ENCODE data around the gene CST2.
"Not testable (repeated sequence)": the region's sequence is repeated elsewhere in the genome, so short reads cannot be mapped to it uniquely, and the experiment has no call there.

The CST2 gene

DNA sequence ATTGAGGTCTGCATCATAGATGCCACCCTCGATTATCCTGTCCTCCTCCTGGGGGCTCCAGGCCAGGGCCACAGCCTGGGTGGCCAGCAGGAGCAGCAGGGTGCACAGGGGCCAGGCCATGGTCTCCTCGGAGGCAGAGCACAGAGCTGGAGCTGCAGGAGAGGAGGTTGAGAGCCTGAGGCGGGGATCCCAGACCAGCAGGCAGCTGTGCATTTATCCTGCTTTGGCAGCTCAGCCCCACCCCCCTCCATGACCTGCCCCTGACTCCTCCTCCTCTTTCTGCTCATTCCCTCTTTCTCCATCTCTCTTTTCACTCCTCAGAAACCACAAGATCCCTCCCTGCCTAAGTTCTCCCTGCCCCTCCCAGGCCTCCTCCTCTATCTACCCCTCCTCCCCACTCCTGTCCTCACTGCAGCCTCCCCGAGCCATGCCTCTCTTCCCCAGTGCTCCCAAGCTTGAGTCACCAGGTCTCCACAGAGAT, at the start of gene CST2:
TSS of gene CST2 (minus strand) at position 189 of the 481 bp plus-strand sequence. CDS start at position 120, 69 bp downstream.
- DNase-seq = no peak

- no peak for DNase-seq
Observed at GRCh38 chr20:23875606-23876237, 49.2 kb upstream of the CST2 start.

DNA sequence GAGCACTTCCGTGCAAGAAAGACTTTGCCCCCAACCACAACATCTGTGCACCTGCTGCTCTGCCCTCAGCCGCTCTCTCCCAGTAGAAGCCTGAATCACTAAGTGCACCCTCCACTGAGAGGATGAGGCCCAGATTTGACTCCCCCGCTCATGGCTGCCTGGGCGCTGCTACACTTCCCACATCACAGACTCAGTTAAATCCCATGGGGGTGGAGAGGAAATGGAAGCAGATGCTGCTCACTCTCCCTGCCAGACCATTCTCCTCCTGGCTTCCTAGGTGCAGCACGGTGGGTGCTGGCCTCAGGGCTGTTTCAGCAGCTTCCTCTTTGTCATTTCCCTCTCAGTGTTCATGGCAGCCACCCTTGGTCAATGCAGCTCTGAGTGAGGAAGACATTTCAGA, 48.2 kb upstream of the CST2 start:
- no peak for DNase-seq

- DNase-seq = no peak
Observed at GRCh38 chr20:23873370-23874015, 47.0 kb upstream of the CST2 start.

GRCh38 chr20:23872065-23872464, 45.5 kb upstream of the CST2 start:
- DNase-seq = no peak

DNA sequence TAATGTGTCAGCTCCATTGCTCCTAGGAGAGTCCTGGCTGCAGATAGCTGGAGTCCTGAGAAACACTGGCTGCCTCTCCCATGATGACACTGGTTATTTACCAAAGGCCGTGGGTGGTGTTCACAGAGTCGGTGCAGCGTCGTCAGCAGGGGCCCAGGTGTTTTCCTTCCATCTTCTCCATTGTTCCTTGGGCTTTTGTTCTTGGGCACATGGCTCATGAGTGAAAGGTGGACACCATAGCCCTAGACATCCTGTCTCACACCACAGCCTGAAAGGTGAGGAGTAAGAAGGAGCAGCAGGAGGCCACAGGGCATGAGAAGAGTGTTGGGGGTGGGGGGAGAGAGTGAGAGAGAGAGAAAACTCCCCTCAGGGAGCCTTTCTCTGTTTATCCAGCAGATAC, 43.9 kb upstream of the CST2 start:
- DNase-seq = no peak

DNA sequence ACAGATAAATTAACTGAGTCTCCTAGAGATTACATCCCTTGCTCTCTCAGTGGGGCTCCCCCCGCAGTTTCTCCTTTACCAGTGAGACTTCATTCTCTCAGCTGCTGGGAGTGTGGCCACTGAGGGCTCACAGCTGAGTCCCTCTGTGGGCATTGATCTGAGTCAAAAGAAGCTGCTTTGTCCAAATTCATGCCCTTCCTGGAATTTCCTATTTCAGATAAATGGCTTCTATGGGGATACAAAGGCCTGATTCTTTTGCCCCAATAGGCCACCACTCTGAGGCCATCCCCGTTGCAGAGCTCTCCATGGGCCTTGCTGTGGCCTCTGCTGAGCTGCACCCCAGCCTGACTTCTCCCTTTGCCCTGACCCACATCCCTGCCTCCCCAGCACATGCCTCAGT, 43.0 kb upstream of the CST2 start:
- no peak for DNase-seq

DNA sequence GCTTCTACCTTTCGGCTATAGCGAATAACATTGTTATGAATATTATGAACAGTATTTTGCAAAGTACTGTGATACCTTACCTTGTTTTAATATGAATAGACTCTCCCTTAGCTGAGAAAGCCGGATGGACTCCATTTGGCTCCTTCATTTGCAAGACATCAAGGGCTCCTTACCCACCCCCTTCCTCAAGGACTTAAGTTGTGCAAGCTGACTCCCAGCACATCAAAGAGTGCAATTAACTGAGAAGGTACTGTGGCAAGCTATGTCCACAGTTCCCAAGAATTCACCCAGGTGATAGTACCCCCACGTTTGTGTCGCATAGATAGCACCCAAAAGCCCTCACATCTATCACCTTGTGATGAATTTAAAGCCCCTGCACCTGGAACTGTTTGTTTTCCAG, 41.8 kb upstream of the CST2 start:
- no peak for DNase-seq

DNA sequence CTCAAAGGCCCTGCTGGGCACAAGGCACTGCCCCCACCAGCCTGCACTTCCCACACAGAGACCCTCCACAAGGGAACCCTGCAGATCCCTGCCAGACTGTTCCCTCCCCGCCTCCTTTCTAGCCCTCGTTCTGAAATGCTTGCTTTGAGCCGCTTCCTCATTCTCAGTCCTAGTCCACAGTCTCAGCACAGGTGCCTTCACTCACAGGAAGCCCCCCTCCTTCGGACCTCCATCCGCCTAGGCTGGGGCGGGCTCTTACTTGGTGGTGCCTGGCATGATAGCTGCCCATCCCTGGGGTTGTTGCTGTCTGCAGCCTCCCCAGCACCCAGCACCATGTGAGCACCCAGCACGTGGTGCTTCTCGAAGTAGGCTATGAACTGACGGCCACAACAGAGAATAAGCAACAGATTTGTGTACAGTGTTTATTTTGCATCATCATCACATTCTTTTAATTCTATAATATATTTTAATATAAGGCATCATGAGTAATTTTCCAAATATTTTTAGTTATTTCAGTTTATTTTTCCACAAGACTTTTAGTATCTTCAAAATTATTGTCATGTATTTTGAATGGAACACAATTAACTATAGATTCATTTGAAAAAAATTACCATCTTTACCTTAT, 40.7 kb upstream of the CST2 start:
- no peak for DNase-seq

DNA sequence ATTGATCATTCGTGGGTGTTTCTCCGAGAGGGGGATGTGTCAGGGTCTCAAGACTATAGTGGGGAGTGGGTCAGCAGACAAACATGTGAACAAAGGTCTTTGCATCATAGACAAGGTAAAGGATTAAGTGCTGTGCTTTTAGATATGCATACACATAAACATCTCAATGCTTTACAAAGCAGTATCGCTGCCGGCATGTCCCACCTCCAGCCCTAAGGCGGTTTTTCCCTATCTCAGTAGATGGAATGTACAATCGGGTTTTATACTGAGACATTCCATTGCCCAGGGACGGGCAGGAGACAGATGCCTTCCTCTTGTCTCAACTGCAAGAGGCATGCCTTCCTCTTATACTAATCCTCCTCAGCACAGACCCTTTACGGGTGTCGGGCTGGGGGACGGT, 34.2 kb upstream of the CST2 start:
- not testable (repeated sequence) for DNase-seq

- DNase-seq = no peak
Observed at GRCh38 chr20:23857962-23858595, 31.6 kb upstream of the CST2 start.

DNA sequence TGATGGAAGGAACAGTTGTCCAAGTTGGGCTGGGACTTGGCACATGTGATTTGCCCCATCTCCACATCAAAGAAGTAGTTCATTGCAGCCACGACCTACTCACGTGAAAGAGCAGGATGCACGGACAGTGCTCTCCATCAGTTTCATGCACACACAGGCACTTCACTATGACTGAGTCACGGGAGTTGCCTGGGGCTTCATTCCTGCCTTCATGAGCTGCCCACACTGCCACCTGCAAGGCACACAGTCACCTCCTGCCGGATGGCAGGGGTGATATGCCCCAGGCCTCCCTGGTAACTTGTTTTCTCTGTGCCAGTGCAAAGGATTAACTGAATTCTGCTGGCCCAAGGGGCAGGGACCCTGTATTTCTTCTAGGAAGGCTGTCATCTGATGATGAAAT, 30.2 kb upstream of the CST2 start:
- no peak for DNase-seq

DNA sequence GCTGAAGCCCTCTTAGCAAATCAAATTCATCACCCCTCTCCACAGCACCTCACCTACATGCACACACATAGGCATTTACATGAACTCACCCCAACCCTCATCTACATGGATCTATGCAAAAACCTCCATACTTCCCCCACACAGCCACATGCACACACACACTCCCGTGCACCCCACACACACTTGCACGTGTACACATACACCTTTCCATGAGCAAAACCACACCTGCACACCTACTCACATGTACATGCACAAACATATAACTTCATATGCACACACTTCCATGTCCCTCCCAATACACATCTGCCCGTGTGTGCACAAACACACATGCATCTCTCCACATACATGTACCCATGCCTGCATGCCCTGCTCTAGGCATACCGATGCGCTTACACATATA, 29.7 kb upstream of the CST2 start:
- DNase-seq = no peak

DNA sequence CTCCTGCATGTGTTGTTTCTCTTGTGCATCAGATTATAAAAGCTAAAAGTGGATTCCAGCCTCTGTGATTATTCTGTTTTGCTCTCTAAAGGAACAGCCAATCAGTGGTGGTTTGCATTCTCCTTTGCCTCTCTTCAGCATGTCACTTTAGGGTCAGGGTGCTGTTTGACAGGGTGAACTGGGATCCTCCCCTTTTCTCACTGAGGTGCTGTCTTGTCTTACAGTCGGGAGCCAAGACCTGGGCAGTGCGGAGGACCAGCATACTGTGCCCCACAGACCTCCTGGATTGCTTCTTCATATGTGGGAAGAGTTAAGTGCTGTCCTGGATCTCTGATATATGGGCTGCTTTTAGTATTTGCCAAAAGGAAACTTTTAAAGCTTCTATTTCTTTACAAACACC, 15.2 kb upstream of the CST2 start:
- no peak for DNase-seq

DNA sequence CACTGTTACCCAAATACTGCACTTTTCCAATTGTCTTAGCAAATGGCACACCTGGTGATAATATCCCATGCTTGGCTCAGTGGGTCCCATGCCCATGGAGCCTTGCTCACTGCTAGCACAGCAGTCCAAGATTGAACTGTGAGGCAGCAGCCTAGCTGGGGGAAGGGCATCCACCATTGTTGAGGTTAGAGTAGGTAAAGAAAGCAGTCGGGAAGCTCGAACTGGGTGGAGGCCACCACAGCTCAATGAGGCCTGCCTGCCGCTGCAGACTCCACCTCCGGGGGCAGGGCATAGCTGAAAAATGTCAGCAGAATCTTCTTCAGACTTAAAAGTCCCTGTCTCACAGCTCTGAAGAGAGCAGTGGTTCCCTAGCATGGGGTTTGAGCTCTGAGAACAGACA, 9.2 kb upstream of the CST2 start:
- DNase-seq = no peak

DNA sequence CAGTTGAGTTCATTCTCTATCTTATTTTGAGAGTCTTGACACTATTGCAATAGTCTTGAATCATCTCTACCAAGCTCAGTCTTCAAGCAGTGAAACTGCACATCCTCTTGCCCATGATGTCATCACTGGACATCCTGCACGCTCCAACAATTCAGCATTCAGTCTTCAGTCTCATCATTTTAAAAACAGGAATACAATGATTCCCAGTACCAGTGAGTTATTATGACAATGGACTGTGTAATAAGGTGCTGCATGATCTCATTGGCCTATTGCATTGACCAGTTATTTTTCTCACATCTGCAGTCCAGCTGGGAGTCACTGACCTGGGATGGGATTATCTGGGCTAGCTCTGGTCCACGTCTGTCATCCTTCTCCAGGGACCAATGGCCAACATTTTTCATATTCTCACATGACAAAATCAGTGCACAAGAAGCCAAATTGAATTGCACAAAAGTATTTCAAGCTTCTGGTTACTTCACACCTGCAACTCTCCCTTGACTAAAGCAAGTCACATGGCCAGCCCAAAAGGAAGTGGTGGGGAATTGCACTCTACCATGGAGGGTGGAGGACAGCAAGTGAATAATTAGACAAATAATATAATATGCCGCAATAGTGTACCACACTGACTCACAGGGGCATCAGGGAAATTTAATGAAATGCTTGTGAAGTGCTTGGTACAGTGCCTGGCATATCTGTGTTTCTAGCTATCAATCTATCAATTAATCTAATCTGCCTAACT, 6.4 kb upstream of the CST2 start:
- DNase-seq = no peak

DNA sequence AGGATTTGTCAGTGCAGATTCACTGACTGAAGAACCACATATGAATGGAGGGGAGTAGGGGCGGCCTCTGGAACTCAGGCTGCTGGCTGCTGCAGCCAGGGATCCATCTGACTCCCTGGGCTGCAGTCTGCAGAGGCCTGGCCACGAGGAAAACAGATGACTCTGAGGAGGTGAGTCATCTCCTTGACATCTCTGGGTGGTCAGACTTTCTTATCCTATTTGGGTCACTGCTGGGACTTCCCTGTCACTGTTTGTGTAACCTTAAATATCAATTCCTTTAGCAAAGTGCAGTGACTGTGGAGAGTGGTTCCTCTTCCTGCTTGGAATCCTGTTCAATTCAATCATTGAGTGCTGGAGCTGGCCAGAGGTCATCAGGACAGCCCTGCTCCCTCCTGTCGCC, 5.4 kb upstream of the CST2 start:
- not testable (repeated sequence) for DNase-seq

DNA sequence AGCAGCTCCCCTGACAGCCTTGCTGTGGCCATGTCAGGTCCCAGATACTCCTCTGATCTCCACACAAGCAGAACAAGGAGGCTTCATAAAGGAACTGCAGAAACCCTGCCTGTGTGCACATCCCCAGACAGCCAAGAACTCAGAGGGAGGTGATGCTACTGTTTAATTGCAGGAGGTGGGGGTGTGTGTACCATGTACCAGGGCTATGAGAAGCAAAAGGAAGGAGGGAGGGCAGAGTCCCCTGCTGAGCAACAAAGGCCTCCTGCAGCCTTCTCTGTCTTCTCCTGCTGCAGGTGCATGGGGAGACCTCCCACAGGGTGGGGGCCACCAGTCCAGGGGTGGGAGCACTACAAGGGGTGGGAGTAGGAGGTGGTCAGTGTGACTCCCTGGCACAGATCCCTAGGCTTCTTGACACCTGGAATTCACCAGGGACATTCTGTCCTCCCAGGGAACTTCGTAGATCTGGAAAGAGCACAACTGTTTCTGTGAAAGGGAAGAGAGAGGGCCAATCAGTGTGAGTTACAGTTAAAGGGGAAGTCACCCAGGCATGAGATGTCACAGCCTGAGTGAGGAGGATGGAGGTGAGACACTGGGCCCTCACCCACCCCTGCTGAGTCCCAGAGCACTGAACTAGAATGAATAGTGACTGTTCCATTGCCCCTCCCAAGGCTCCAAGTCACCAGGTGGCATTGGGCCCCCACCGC, 2.8 kb downstream of the CST2 start:
- DNase-seq = no peak

GRCh38 chr20:23823111-23823510, 3.4 kb downstream of the CST2 start:
- no peak for DNase-seq

- no peak for DNase-seq
Observed at GRCh38 chr20:23820493-23820892, 6.0 kb downstream of the CST2 start.

DNA sequence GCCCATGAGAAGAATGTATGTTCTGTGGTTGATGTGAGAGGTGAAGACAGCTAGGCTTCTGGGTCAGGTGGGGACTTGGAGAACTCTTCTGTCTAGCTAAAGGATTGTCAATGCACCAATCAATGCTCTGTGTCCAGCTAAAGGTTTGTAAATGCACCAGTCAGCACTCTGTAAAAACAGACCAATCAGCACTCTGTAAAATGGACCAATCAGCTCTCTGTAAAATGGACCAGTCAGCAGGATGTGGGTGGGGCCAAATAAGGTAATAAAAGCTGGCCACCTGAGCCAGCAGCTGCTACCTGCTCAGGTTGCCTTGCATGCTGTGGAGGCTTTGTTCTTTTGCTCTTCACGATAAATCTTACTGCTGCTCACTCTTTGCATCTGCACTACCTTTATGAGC, 15.0 kb downstream of the CST2 start:
- DNase-seq = not testable (repeated sequence)

DNA sequence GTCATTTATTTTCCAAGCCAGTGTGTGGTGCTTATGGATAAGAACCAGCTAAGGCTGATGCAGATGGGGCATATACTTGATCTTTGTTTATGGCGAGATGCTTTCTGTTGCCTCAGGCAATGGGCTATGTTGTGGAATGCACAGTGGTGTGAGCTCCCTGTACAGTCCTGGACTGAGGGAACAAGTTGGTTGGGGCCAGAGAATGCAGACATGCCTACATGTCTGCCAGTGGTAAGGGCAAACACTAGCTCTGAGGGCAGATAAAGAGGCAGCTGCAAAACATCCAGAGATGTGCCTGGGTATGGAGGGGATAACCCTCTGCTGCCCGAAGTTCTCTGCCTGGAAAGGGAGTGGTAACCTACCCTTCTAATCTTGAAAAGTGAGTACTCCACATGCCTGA, 16.2 kb downstream of the CST2 start:
- DNase-seq = not testable (repeated sequence)

DNA sequence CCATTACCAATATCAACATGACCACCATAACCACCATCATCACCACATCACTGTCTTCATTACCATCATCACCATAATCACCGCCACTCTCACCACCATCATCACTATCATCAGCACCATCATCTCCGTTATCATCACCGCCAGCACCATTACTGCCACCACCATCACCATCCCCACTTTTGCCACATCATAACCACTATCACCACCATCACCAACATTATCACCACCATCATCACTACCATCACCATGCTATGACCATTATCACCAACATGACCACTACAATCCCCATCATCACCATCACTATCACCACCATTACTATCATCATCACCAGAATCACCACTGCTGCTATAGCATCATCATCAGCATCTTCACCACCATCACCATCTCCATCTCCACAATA, 25.7 kb downstream of the CST2 start:
- no peak for DNase-seq
